IPS DF 6.9 (cell line): ENCODE measurements around the gene IGSF8.
"Not testable (repeated sequence)": the region's sequence is repeated elsewhere in the genome, so short reads cannot be mapped to it uniquely, and the experiment has no call there.

Experiments
- DNase-seq: peaks from one replicate; pipeline ENCODE4 v3.0.0-alpha.2; 2013; ENCODE audit warnings: low read depth, low spot score
- H3K27ac ChIP-seq: one replicate; pipeline ENCODE4 v1.5.1; 2013; ENCODE audit warnings: low read length, control low read depth
- H3K27me3 ChIP-seq: 2 replicates; pipeline ENCODE4 v1.6.1; 2013; ENCODE audit warnings: mild to moderate bottlenecking, low read length; ENCODE audit not compliant: control insufficient read depth, insufficient read depth
- H3K36me3 ChIP-seq: 2 replicates; pipeline ENCODE4 v1.6.1; 2013; ENCODE audit warnings: low read length; ENCODE audit not compliant: control insufficient read depth, insufficient read depth
- H3K4me1 ChIP-seq: 2 replicates; pipeline ENCODE4 v1.6.1; 2013; ENCODE audit warnings: low read length; ENCODE audit not compliant: control insufficient read depth, insufficient read depth
- H3K4me3 ChIP-seq: 2 replicates; pipeline ENCODE4 v1.5.1; 2013; ENCODE audit warnings: mild to moderate bottlenecking, low read length
- H3K9me3 ChIP-seq: 2 replicates; pipeline ENCODE4 v1.6.1; 2013; ENCODE audit warnings: low read length, inconsistent platforms; ENCODE audit not compliant: control insufficient read depth, insufficient read depth
- WGBS: extraction: QIAGEN DNeasy Blood & Tissue Kit; methylation state at CpG from one replicate; pipeline ENCODE4 v1.1.7; 2013; ENCODE audit warnings: mixed read lengths, missing lambda C conversion rate; ENCODE audit not compliant: insufficient read length, insufficient coverage; 5-methylcytosine and 5-hydroxymethylcytosine counted together

The IGSF8 gene

DNA sequence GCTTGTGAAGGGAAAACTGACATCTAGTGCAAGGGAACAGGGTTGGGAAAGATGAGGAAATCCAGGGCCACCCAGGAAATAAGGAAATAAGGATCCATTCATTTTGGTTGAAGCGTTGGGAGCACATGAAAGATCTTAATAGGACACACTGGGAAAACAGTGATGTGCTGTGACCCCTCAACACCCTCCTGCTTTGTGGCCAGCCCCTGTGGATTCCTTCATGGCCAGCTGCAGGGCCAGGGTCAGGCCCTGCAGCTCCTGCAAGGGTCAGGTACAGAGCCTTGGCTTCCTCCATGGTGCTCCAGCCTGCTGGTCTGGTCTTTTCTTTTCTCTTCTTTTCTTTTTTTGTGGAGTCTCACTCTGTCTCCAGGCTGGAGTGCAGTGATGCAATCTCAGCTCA, 47.8 kb downstream of the IGSF8 start:
- Histone ChIP-seq H3K36me3 (no peaks in the 10 kb centered on the region), H3K27ac (no peak overlapping the region), H3K4me1 (peaks cover 4% of the 10 kb centered on the region; the same call in 1 of the 2 replicates), H3K9me3 (no peaks in the 10 kb centered on the region), H3K27me3 (no peaks in the 10 kb centered on the region), H3K4me3 (no peak overlapping the region)
- WGBS, result no CpG with 5 or more reads among the region's 1 CpG
- DNase-seq, result no peak

- DNase-seq, H3K27ac ChIP-seq, H3K9me3 ChIP-seq, H3K4me3 ChIP-seq, H3K27me3 ChIP-seq, H3K36me3 ChIP-seq, H3K4me1 ChIP-seq: not testable (repeated sequence)
- WGBS, result no CpG with 5 or more reads among the region's 2 CpGs
Observed at GRCh38 chr1:160050182-160050581, 48.2 kb downstream of the IGSF8 start.

- no peaks in the 10 kb centered on the region for H3K36me3 ChIP-seq
- no peak for DNase-seq
- H3K27me3 ChIP-seq, result no peaks in the 10 kb centered on the region
- no peak overlapping the region for H3K4me3 ChIP-seq
- WGBS, result no CpG with 5 or more reads among the region's 3 CpGs
- H3K27ac ChIP-seq, result no peak overlapping the region
- no peaks in the 10 kb centered on the region for H3K9me3 ChIP-seq
- peaks cover 4% of the 10 kb centered on the region; the same call in 1 of the 2 replicates for H3K4me1 ChIP-seq
Observed at GRCh38 chr1:160049101-160049500, 49.3 kb downstream of the IGSF8 start.

DNA sequence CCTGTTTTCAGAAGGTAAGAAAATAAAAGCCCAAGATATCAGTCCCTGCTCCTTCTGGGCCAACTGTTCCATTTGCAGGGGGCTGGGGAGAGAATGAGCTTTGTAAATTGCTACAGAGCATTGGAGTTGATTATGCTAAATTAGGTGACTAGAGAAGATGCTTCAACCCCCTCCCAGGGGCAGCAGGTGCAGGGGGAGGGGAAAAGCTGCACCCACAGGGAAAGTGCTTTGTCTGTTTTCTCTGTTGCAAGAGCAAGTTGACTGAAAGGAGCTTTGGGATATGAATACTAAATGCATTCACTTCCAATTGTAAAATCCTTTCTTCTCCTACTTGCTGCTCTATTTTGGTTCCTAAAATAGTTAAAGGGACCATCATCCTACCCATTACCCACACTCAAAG, 50.1 kb downstream of the IGSF8 start:
- Histone ChIP-seq H3K4me3 (no peak overlapping the region), H3K4me1 (peaks cover 4% of the 10 kb centered on the region; the same call in 1 of the 2 replicates), H3K27me3 (no peaks in the 10 kb centered on the region), H3K27ac (no peak overlapping the region), H3K36me3 (no peaks in the 10 kb centered on the region), H3K9me3 (no peaks in the 10 kb centered on the region)
- no peak for DNase-seq

GRCh38 chr1:160047111-160047991, 51.1 kb downstream of the IGSF8 start:
- Histone ChIP-seq H3K9me3 (no peaks in the 10 kb centered on the region), H3K36me3 (no peaks in the 10 kb centered on the region), H3K27ac (no peak overlapping the region), H3K4me3 (no peak overlapping the region), H3K27me3 (no peaks in the 10 kb centered on the region), H3K4me1 (peaks cover 4% of the 10 kb centered on the region; the same call in 1 of the 2 replicates)
- WGBS, result no CpG with 5 or more reads among the region's 9 CpGs
- DNase-seq, result no peak

DNA sequence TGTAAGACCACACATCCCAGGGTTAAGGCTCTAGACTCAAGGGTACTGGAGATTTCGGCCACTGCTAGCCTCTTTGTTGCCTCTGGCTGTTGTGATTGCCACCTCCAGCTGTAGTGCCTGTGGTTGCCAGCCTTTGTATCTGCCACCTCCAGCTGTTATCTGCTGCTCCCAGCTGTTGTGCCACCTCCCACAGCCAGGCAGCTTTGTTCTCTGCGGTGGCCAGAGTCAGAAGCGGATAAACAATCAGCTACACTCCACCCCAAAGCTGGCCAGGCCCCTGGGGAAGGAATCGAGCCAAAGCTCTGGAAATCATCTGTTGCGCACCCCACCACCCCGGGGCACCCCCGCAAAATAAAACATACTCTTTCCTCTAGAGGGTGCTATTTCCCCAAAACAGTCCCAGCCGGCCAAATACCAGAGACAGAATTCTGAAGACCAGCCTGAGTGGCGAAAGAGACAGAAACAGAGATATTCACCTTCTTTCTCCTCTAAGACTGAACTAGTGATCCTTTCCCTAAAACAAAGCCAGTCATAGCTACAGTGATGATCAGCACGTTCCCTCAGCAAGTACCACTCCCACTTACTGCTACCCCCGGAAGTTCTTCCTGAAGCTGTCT, 51.8 kb downstream of the IGSF8 start:
- no peaks in the 10 kb centered on the region for H3K9me3 ChIP-seq
- no peak overlapping the region for H3K4me3 ChIP-seq
- WGBS, result no CpG with 5 or more reads among the region's 11 CpGs
- H3K4me1 ChIP-seq, result peaks cover 4% of the 10 kb centered on the region; the same call in 1 of the 2 replicates
- no peaks in the 10 kb centered on the region for H3K36me3 ChIP-seq
- DNase-seq, result no peak
- H3K27me3 ChIP-seq, result no peaks in the 10 kb centered on the region
- no peak overlapping the region for H3K27ac ChIP-seq

- no peak overlapping the region for H3K27ac ChIP-seq
- no peaks in the 10 kb centered on the region for H3K9me3 ChIP-seq
- H3K4me3 ChIP-seq, result no peak overlapping the region
- H3K27me3 ChIP-seq, result no peaks in the 10 kb centered on the region
- no CpG with 5 or more reads among the region's 2 CpGs for WGBS
- DNase-seq, result no peak
- H3K4me1 ChIP-seq, result peaks cover 4% of the 10 kb centered on the region; the same call in 1 of the 2 replicates
- no peaks in the 10 kb centered on the region for H3K36me3 ChIP-seq
Observed at GRCh38 chr1:160045653-160046052, 52.8 kb downstream of the IGSF8 start.

GRCh38 chr1:160043543-160043942, 54.9 kb downstream of the IGSF8 start:
- no peaks in the 10 kb centered on the region for H3K27me3 ChIP-seq
- no peak for DNase-seq
- H3K27ac ChIP-seq, result no peak overlapping the region
- H3K4me1 ChIP-seq, result peaks cover 4% of the 10 kb centered on the region; the same call in 1 of the 2 replicates
- no peak overlapping the region for H3K4me3 ChIP-seq
- no peaks in the 10 kb centered on the region for H3K36me3 ChIP-seq
- no peaks in the 10 kb centered on the region for H3K9me3 ChIP-seq
